Activated CD8-positive, alpha-beta T cell treated with anti-CD3 and anti-CD28 coated beads, Interleukin-2, amount 10 ng/mL, durations not matched to agents 7 days and 5 days (primary cell): Measurements from ENCODE around the gene PLEKHA5. TPM values are rescaled to one million over a fixed set of nuclear protein-coding genes. Genes with fewer than 3 reads are reported as not detected.

ENCODE experiments used
- ATAC-seq: fragments of 150-1000 bp; cut with Tn5 transposase; one replicate; pipeline ENCODE4 v1.10.0; 2021; ENCODE audit warnings: moderate library complexity
- CTCF ChIA-PET: fragments of 350-600 bp; sonication (Branson Sonifier 250); formaldehyde crosslinking; loops from one replicate; lab custom pipeline; 2021; ENCODE audit warnings: antibody characterized with exemption; lab: Charles Lee
- POLR2A ChIA-PET: fragments of 350-600 bp; sonication (Branson Sonifier 250); formaldehyde crosslinking; loops from one replicate; lab custom pipeline; 2021; ENCODE audit warnings: antibody characterized with exemption; lab: Charles Lee
- DNase-seq: peaks from one replicate; pipeline ENCODE4 v3.0.0-alpha.2; 2020
- H3K27ac Mint-ChIP-seq: one replicate; pipeline ENCODE4 v1.8.0; 2021; ENCODE audit warnings: mild to moderate bottlenecking, mixed read lengths
- H3K27me3 Mint-ChIP-seq: one replicate; pipeline ENCODE4 v1.8.0; 2021; ENCODE audit warnings: low read depth, mixed read lengths
- H3K36me3 Mint-ChIP-seq: one replicate; pipeline ENCODE4 v1.8.0; 2021; ENCODE audit warnings: low read depth, mixed read lengths
- H3K4me1 Mint-ChIP-seq: one replicate; pipeline ENCODE4 v1.8.0; 2021; ENCODE audit warnings: low read depth, mixed read lengths
- H3K4me3 Mint-ChIP-seq: one replicate; pipeline ENCODE4 v1.8.0; 2021; ENCODE audit warnings: mild to moderate bottlenecking, mixed read lengths
- H3K9me3 Mint-ChIP-seq: one replicate; pipeline ENCODE4 v1.8.0; 2022; ENCODE audit warnings: mixed read lengths; ENCODE audit not compliant: insufficient read depth
- total RNA-seq, 2 experiments: library from RNA; stranded (reverse); gene quantifications; one replicate each; pipeline ENCODE4 v1.2.3, GENCODE V29; 2021

PLEKHA5 gene
- total RNA-seq, 2 experiments from 2014 or later, result 3.4 to 3.7 TPM

DNA sequence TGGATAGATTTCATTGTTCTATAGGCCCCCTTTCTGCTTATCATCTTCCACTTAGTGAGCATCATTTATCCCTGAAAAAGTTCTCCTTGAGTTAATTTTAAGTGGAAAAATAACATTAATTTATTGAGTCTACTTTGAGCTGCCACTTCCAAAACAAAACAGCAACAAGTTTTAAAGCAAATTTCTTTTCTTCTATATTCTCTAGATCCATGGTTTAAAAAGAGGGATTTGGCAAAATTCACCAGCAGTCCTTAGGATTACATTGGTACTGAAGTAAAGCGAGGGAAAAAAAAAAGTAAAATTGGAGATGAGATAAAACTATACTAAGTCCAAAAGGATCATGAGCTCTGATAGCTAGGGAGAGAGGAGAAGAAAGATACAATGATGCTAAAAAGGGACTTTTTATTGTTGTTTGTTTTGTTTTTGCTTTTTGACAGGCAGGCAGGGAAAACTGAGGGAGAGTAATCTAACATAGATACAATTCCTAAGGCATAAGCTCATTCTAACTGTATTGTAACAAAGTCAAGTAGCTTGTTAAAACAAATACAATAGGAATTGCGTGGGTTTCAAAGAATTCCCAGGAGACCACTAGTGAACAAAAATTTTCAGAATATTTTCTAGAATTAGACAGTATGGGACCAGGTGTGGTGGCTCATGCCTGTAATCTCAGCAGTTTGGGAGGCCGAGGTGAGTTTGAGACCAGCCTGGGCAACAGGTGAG is 19.2 kb upstream of the PLEKHA5 start:
- POLR2A ChIA-PET, result no interaction called here
- H3K4me1 Mint-ChIP-seq, result no peaks in the 10 kb centered on the region
- H3K4me3 Mint-ChIP-seq, result no peak overlapping the region
- CTCF ChIA-PET, result interaction anchor here (1.3 kb wide), 1 partner anchor 111 kb away, joined by 3 read pairs; no protein-coding TSS in a partner anchor
- no peaks in the 10 kb centered on the region for H3K27me3 Mint-ChIP-seq
- no peak overlapping the region for H3K27ac Mint-ChIP-seq
- H3K36me3 Mint-ChIP-seq, result no peaks in the 10 kb centered on the region
- ATAC-seq, result no peak
- H3K9me3 Mint-ChIP-seq, result no peaks in the 10 kb centered on the region
- no peak for DNase-seq

GRCh38 chr12:19113464-19113863 is 16.1 kb upstream of the PLEKHA5 start:
- Mint-ChIP-seq H3K4me1 (no peaks in the 10 kb centered on the region), H3K27ac (no peak overlapping the region), H3K9me3 (no peaks in the 10 kb centered on the region), H3K4me3 (no peak overlapping the region), H3K36me3 (no peaks in the 10 kb centered on the region), H3K27me3 (no peaks in the 10 kb centered on the region)
- ChIA-PET POLR2A (no interaction called here), CTCF (no interaction called here)
- ATAC-seq (no peak), DNase-seq (no peak)

DNA sequence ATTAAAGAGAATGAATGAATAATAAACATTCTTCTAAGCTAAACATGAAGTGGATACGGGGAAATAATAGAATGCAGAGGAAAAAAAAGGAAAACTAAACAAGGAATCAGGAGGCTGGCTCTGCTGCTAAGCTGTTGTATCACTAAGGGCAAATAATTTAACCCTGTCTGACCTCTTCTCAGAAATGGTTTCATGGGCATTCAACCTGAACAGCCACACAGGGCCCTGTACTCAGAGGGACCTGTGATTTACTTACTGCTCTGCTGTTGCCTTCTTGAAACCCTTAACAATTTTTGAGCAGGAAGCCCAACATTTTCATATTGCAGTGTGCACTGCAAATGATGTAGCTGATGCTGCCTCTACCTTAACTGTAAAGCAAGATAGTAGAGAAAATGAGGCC is 14.2 kb upstream of the PLEKHA5 start:
- Mint-ChIP-seq H3K36me3 (no peaks in the 10 kb centered on the region), H3K4me1 (no peaks in the 10 kb centered on the region), H3K9me3 (no peaks in the 10 kb centered on the region), H3K27me3 (no peaks in the 10 kb centered on the region), H3K4me3 (no peak overlapping the region), H3K27ac (no peak overlapping the region)
- no peak for DNase-seq
- CTCF ChIA-PET, result no interaction called here
- POLR2A ChIA-PET, result no interaction called here
- ATAC-seq, result no peak

GRCh38 chr12:19119440-19119839 is 10.1 kb upstream of the PLEKHA5 start:
- Mint-ChIP-seq H3K27me3 (peaks cover 10% of the 10 kb centered on the region), H3K36me3 (no peaks in the 10 kb centered on the region), H3K4me1 (no peaks in the 10 kb centered on the region), H3K9me3 (no peaks in the 10 kb centered on the region), H3K4me3 (no peak overlapping the region), H3K27ac (no peak overlapping the region)
- no peak for ATAC-seq
- ChIA-PET CTCF (no interaction called here), POLR2A (no interaction called here)
- DNase-seq, result no peak

DNA sequence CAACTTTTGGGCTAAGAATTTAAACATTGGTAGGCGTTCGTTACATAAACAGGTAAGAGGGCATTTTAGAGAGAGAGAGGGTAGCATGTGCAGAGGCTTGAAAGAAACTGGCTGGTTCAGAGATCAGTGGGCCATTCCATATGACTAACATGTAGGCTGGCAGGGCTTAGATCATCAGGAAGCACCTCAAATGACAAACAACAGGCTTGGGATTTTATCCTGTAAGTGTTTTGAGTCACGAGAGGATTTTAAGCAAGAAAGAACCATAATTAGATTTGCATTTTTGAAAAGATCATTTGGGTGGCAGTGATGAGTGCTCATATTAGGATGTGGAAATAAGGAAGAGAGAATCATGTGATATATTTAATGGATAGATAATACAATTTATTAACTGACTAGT is 8.7 kb upstream of the PLEKHA5 start:
- POLR2A ChIA-PET, result no interaction called here
- CTCF ChIA-PET, result no interaction called here
- DNase-seq (no peak), ATAC-seq (no peak)
- peaks cover 10% of the 10 kb centered on the region for H3K27me3 Mint-ChIP-seq
- H3K36me3 Mint-ChIP-seq, result no peaks in the 10 kb centered on the region
- no peaks in the 10 kb centered on the region for H3K4me1 Mint-ChIP-seq
- H3K9me3 Mint-ChIP-seq, result no peaks in the 10 kb centered on the region
- no peak overlapping the region for H3K4me3 Mint-ChIP-seq
- no peak overlapping the region for H3K27ac Mint-ChIP-seq

DNA sequence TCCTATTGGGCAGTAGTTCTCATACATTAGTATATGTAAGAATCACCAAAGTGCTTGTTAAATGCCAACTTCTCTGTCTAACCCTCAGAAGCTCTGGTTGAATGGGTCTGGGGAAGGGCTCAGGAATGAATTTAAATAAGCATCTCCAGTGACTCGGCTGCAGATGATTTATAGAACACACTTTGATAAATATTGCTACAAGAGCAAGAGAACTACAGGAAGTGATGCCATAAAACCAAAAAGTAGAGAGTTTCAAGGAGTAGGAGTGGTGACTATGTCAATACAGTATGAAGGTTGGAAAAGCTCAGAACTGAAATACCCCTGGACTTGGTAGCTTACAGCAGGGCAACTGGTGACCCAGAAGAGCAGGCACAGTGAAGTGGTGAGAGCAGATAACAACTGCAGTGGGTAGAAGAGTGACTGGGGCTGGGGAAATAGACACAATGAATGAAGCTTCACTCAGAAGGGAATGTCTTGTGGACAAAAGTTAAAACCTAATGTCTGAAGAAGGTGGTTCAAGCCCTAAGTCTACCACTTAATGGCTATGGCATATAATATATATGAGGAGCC is 8.0 kb upstream of the PLEKHA5 start:
- H3K27me3 Mint-ChIP-seq, result peaks cover 10% of the 10 kb centered on the region
- H3K36me3 Mint-ChIP-seq, result no peaks in the 10 kb centered on the region
- no peak overlapping the region for H3K27ac Mint-ChIP-seq
- no peaks in the 10 kb centered on the region for H3K9me3 Mint-ChIP-seq
- no peak overlapping the region for H3K4me3 Mint-ChIP-seq
- POLR2A ChIA-PET, result no interaction called here
- no peak for DNase-seq
- ATAC-seq, result no peak
- no peaks in the 10 kb centered on the region for H3K4me1 Mint-ChIP-seq
- CTCF ChIA-PET, result no interaction called here

DNA sequence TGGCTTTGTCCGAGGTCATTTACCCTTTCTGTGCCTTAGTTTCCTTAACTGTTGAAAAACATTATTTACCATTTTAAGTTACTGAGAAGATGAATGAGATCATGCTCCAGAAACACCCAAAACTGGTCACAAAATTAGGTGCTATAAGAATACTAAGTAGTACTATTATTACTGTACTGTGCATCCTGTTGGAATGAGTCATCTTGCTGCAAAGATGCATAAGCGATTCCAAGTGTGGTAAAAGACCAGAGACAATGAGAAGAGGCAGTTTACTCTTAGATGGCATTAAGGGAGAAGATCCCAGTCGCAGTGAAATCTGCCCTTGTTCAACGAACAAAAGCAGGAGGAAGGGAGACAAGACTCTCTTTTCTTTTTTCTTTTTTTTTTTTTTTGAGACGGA is 4.2 kb upstream of the PLEKHA5 start:
- Mint-ChIP-seq H3K27ac (no peak overlapping the region), H3K36me3 (no peaks in the 10 kb centered on the region), H3K27me3 (peaks cover 22% of the 10 kb centered on the region), H3K4me1 (no peaks in the 10 kb centered on the region), H3K9me3 (peaks cover 10% of the 10 kb centered on the region), H3K4me3 (no peak overlapping the region)
- no peak for DNase-seq
- POLR2A ChIA-PET, result no interaction called here
- no peak for ATAC-seq
- CTCF ChIA-PET, result no interaction called here

DNA sequence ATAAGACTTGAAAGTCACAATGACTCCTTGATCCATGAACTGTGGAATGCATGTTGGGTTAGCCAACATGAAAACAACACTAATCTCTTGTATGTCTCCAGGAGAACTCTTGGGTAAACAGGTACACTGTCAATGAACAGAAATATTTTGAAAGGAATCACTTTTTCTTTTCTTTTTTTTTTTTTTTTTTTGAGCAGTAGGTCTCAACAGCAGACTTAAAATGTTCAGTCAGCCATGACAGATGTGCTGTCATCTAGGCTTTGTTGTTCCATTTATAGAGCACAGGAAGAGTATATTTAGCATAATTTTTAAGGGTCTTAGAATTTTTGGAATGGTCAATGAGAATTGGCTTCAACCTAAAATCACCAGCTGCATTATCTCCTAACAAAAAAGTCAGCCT is 2.3 kb upstream of the PLEKHA5 start:
- Mint-ChIP-seq H3K27ac (no peak overlapping the region), H3K4me3 (no peak overlapping the region), H3K27me3 (peaks cover 26% of the 10 kb centered on the region), H3K9me3 (peaks cover 10% of the 10 kb centered on the region), H3K4me1 (peaks cover 16% of the 10 kb centered on the region), H3K36me3 (no peaks in the 10 kb centered on the region)
- DNase-seq (no peak), ATAC-seq (no peak)
- POLR2A ChIA-PET, result no interaction called here
- CTCF ChIA-PET, result no interaction called here

DNA sequence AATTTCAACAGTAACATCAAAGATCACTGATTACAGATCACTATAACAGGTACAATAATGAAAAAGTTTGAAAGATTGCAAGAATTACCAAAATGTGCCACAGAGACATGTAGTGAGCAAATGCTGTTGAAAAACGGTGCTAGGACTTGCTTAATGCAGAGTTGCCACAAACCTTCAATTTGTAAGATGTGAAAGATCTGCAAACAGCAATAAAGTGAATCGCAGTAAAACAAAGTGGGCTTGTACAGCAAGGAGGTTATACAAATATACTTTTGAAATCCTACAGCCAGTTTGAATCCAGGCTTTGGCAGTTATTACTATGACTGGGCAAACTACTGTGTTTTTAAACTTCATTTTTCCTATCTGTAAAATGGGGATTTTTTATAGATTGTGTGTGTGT is 1.0 kb upstream of the PLEKHA5 start:
- Mint-ChIP-seq H3K27ac (no peak overlapping the region), H3K4me1 (peaks cover 16% of the 10 kb centered on the region), H3K9me3 (peaks cover 10% of the 10 kb centered on the region), H3K36me3 (no peaks in the 10 kb centered on the region), H3K27me3 (peaks cover 29% of the 10 kb centered on the region), H3K4me3 (peak overlapping the region; percentile 64)
- ATAC-seq, result no peak
- DNase-seq, result no peak
- ChIA-PET CTCF (no interaction called here), POLR2A (interaction anchor here (0.7 kb wide), 1 partner anchor 343 kb away, joined by 3 read pairs; no protein-coding TSS in a partner anchor)

DNA sequence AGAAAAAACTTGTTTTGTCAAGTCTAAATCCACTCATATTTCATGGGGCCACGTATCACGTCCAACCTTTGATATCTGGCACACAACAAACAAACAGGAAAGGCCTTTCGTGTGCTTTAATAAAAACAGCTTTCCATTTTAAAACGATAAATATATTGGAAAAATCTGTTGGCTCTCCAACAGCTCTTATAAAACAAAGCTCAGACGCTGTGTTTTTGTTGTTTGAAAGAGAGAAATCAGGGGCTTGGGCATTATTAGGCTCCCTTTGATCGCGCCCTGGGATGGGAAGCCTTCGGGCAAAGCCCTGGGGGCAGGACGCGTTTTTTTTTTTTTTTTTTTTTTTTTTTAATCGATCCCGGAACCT is 429 bp upstream of the PLEKHA5 start:
- Mint-ChIP-seq H3K27ac (no peak overlapping the region), H3K27me3 (peaks cover 32% of the 10 kb centered on the region), H3K4me3 (peak overlapping the region; percentile 64), H3K4me1 (peaks cover 16% of the 10 kb centered on the region), H3K36me3 (no peaks in the 10 kb centered on the region), H3K9me3 (peaks cover 10% of the 10 kb centered on the region)
- DNase-seq (no peak), ATAC-seq (no peak)
- ChIA-PET POLR2A (interaction anchor here (0.6 kb wide), 1 partner anchor 57 kb away, joined by 3 read pairs; no protein-coding TSS in a partner anchor), CTCF (no interaction called here)

DNA sequence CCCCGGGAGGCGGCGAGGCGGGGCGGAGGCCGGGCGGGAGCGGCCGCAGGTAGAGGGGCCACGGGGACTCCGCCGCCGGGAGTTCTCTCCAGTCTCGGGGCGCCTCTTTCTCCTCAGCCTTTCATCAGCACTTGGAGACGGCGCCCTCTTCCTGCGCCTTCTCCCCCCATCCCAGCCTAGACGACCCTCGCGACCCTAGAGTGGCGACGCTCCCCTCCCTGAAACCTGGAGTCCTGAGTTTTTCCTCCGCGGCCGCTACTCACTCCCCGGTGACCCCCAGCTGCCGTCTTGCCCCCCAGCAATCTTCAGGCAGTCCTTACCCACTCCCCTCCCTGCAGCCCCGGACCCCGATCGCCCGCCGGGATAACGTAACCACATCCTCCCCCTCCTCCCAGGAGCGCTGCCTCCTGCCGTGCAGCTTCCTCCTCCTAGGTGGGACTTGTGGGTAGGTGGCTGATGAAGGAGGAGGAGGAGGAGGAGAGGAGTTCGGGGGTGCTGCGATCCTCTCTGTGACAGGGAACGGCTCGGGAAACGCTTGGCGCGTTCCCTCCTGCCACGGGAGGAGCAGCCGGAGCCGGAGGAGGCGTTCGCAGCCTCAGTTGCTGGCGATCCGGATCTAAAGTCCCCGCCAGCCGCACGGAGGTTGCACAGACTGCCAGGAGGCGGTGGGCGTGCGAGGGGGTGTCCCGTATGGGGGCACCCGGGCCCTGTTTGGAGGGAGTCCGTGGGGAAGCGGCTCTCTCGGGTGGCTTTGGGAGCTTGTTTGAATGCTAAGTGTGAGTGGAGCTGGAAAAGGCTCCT is 891 bp downstream of the PLEKHA5 start:
- H3K27ac Mint-ChIP-seq, result no peak overlapping the region
- CTCF ChIA-PET, result interaction anchor here (0.8 kb wide), 1 partner anchor 56 kb away, joined by 3 read pairs; no protein-coding TSS in a partner anchor

GRCh38 chr12:19131025-19131444 is 1.5 kb downstream of the PLEKHA5 start:
- no peak for ATAC-seq
- POLR2A ChIA-PET, result no interaction called here

More for the DNA sequence above, 891 bp downstream of the PLEKHA5 start:
- ATAC-seq (peak; percentile 29), DNase-seq (peak; percentile 28)
- peaks cover 10% of the 10 kb centered on the region for H3K9me3 Mint-ChIP-seq
- POLR2A ChIA-PET, result no interaction called here
- peaks cover 36% of the 10 kb centered on the region for H3K27me3 Mint-ChIP-seq
- H3K36me3 Mint-ChIP-seq, result no peaks in the 10 kb centered on the region
- H3K4me3 Mint-ChIP-seq, result peak overlapping the region; percentile 85
- H3K4me1 Mint-ChIP-seq, result peaks cover 16% of the 10 kb centered on the region

More at GRCh38 chr12:19131025-19131444, 1.5 kb downstream of the PLEKHA5 start:
- Mint-ChIP-seq H3K27ac (no peak overlapping the region), H3K4me3 (peak overlapping the region; percentile 85), H3K36me3 (no peaks in the 10 kb centered on the region), H3K27me3 (peaks cover 36% of the 10 kb centered on the region), H3K9me3 (peaks cover 10% of the 10 kb centered on the region), H3K4me1 (peaks cover 16% of the 10 kb centered on the region)
- CTCF ChIA-PET, result interaction anchor here (0.8 kb wide), 1 partner anchor 55 kb away, joined by 3 read pairs; no protein-coding TSS in a partner anchor
- DNase-seq, result no peak
